Keratinocyte (primary cell): ENCODE results near the gene SLIT3.

Experiments
- EZH2 ChIP-seq: IDR thresholded peaks from one replicate; pipeline ENCODE4 v1.6.1; 2012; ENCODE audit warnings: inconsistent platforms, mild to moderate bottlenecking, low read length, moderate library complexity
- TF ChIP-seq, protein P1 (sequence below), 3 experiments: IDR thresholded peaks in 1 of 3; conservative IDR thresholded peaks in 1 of 3; optimal IDR thresholded peaks in 1 of 3; 2 replicates in 2 of 3; 3 replicates in 1 of 3; pipeline versions ENCODE3 to v1.5.1; 2011; ENCODE audit warnings: low read length in 3 of 3, mild to moderate bottlenecking in 3 of 3, moderate library complexity in 2 of 3, control low read depth in 1 of 3, inconsistent platforms in 1 of 3; ENCODE audit not compliant: insufficient read depth in 2 of 3; ENCODE audit errors: extremely low read depth in 1 of 3

DNA sequence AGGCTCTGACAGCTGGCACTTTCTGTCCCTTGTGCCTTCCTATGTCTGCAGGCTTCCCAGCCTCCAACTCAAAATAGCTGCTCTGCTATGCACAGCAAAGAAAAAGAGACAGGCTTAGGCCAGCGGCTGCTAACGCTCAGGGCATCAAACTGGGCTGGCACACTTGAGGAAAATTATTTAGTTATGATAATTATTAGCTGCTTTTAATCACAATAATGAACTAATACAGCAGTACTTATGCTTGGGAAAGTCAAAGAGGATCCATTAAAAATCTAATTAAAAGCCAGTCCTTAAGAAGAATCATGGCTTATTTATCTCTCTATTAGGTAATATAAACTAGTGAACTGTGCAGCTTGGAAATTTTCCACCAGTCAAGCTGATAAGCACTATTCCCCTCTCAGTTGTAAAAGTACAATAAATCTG is 233.2 kb downstream of the SLIT3 start:
- TF ChIP-seq, protein P1, sequence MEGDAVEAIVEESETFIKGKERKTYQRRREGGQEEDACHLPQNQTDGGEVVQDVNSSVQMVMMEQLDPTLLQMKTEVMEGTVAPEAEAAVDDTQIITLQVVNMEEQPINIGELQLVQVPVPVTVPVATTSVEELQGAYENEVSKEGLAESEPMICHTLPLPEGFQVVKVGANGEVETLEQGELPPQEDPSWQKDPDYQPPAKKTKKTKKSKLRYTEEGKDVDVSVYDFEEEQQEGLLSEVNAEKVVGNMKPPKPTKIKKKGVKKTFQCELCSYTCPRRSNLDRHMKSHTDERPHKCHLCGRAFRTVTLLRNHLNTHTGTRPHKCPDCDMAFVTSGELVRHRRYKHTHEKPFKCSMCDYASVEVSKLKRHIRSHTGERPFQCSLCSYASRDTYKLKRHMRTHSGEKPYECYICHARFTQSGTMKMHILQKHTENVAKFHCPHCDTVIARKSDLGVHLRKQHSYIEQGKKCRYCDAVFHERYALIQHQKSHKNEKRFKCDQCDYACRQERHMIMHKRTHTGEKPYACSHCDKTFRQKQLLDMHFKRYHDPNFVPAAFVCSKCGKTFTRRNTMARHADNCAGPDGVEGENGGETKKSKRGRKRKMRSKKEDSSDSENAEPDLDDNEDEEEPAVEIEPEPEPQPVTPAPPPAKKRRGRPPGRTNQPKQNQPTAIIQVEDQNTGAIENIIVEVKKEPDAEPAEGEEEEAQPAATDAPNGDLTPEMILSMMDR (optimal IDR thresholded peaks at IDR 0.05 in 1 of 3, IDR thresholded peaks at IDR 0.05 in 1 of 3, conservative IDR thresholded peaks at IDR 0.05 in 1 of 3; ENCODE audit: extremely low read depth in 1 of 3, insufficient read depth in 2 of 3, low read length in 3 of 3) = no peak
- TF ChIP-seq EZH2 = no peak
